T-cell (primary cell): Measurements from ENCODE around the gene POLA1. TPM values are rescaled to one million over a fixed set of nuclear protein-coding genes. Genes with fewer than 3 reads are reported as not detected.

Source experiments
- ATAC-seq, 4 experiments: fragments of 200-7000 bp in 3 of 4; fragments of 150-1000 bp in 1 of 4; cut with Tn5 transposase; replicated peaks in 1 of 4; 1 replicate in 3 of 4; 2 replicates in 1 of 4; pipeline ENCODE4 v1.10.0; 2021; ENCODE audit warnings: moderate library complexity in 3 of 4, mild to moderate bottlenecking in 2 of 4, moderate number of reproducible peaks in 1 of 4
- CTCF ChIA-PET, 2 donors: fragments of 300-600 bp; sonication (Branson Sonifier 250); formaldehyde crosslinking; loops; one replicate each; lab custom pipeline; 2022; ENCODE audit warnings: antibody characterized with exemption in 2 of 2; lab: Charles Lee
- POLR2A ChIA-PET, 2 donors: fragments of 300-600 bp; sonication (Branson Sonifier 250); formaldehyde crosslinking; loops; one replicate each; lab custom pipeline; 2022; ENCODE audit warnings: antibody characterized with exemption in 2 of 2; lab: Charles Lee
- DNase-seq, 35 experiments: peaks; one replicate each; pipeline versions ENCODE4 v3.0.0 to v3.0.0-alpha.2; 2013 to 2023
- H3K27ac ChIP-seq: one replicate; pipeline ENCODE4 v1.5.1; 2013; ENCODE audit warnings: low read length
- H3K27me3 ChIP-seq, 2 experiments: replicated peaks in 1 of 2; 1 replicate in 1 of 2; 2 replicates in 1 of 2; pipeline versions ENCODE4 v1.6.1 to v1.7.0; 2013; ENCODE audit warnings: low read length in 1 of 2, mixed read lengths in 1 of 2; ENCODE audit not compliant: control insufficient read depth in 2 of 2, insufficient read depth in 2 of 2; ENCODE audit errors: extremely low read depth in 1 of 2
- H3K36me3 ChIP-seq, 2 donors: 1 replicate in 1 of 2; 2 replicates in 1 of 2; pipeline versions ENCODE4 v1.6.1 to v1.7.0; 2013; ENCODE audit warnings: low read length in 1 of 2; ENCODE audit not compliant: control insufficient read depth in 2 of 2, insufficient read depth in 1 of 2; ENCODE audit errors: extremely low read depth in 1 of 2
- H3K4me1 ChIP-seq, 2 experiments: 1 replicate in 1 of 2; 2 replicates in 1 of 2; pipeline versions ENCODE4 v1.6.1 to v1.7.0; 2013; ENCODE audit warnings: low read length in 2 of 2, mixed read lengths in 1 of 2; ENCODE audit not compliant: insufficient read depth in 2 of 2, control insufficient read depth in 1 of 2; ENCODE audit errors: extremely low read depth in 1 of 2
- H3K4me3 ChIP-seq, 2 donors: 1 replicate in 1 of 2; 2 replicates in 1 of 2; pipeline versions ENCODE4 v1.5.1 to v1.7.0; 2013; ENCODE audit warnings: mild to moderate bottlenecking in 2 of 2, low read length in 1 of 2, moderate library complexity in 1 of 2; ENCODE audit not compliant: control insufficient read depth in 1 of 2; ENCODE audit errors: extremely low read depth in 1 of 2
- H3K9me3 ChIP-seq: 2 replicates; pipeline ENCODE4 v1.7.0; 2013
- H3K27ac Mint-ChIP-seq, 2 donors: one replicate each; pipeline ENCODE4 v1.8.0; 2020 to 2021; ENCODE audit warnings: mild to moderate bottlenecking in 2 of 2, mixed read lengths in 2 of 2
- H3K27me3 Mint-ChIP-seq, 2 donors: one replicate each; pipeline ENCODE4 v1.8.0; 2021 to 2022; ENCODE audit warnings: mixed read lengths in 2 of 2
- H3K36me3 Mint-ChIP-seq: one replicate; pipeline ENCODE4 v1.8.0; 2021; ENCODE audit warnings: mixed read lengths
- H3K4me1 Mint-ChIP-seq, 3 donors: one replicate each; pipeline ENCODE4 v1.8.0; 2020 to 2022; ENCODE audit warnings: mixed read lengths in 3 of 3, mild to moderate bottlenecking in 1 of 3
- H3K4me3 Mint-ChIP-seq, 3 donors: one replicate each; pipeline ENCODE4 v1.8.0; 2020 to 2022; ENCODE audit warnings: mild to moderate bottlenecking in 3 of 3, mixed read lengths in 3 of 3, moderate library complexity in 3 of 3
- H3K9me3 Mint-ChIP-seq, 3 donors: one replicate each; pipeline ENCODE4 v1.8.0; 2020 to 2022; ENCODE audit warnings: mixed read lengths in 3 of 3
- WGBS: methylation state at CpG from one replicate; pipeline ENCODE4 v1.1.5; 2013; ENCODE audit warnings: missing lambda C conversion rate; ENCODE audit not compliant: insufficient coverage; 5-methylcytosine and 5-hydroxymethylcytosine counted together
- total RNA-seq, 35 experiments: library from RNA in 6 of 35; stranded (reverse) in 6 of 35; fragments of 120-200 nt in 1 of 35; gene quantifications; one replicate each; pipeline versions ENCODE4 v1.2.1 to v1.2.4 and lab custom pipeline; 2013 to 2026

The POLA1 gene
- total RNA-seq, 5 donors from 2014 or later (not counting 1 experiment from before 2014, with no cell fraction given), result 6.1 to 9.9 (median 6.7) TPM

DNA sequence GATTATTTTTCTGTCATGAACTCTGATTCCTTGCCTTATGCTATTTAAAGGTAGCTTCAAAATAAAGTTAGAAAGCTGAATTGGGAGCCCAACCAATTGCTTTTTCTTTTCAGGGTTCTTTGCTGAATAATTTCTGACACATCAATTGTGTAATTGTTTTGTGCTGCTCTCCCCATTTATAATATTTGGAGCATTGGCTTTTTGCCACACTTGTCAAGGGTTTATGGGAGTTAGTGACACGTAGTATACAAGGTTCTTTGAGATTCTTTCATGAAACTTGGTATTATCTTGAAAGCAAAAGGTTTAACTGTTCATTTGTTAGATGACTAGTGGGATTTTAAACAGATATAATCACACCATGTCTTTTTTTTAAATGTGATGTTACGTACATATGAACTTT lies 80.9 kb downstream of the POLA1 start:
- Histone ChIP-seq H3K4me1 (no peaks in the 10 kb centered on the region), H3K27me3 (no peaks in the 10 kb centered on the region), H3K27ac (no peak overlapping the region), H3K36me3 (no peaks in the 10 kb centered on the region), H3K4me3 (no peak overlapping the region), H3K9me3 (no peaks in the 10 kb centered on the region)
- Mint-ChIP-seq H3K4me1 (peaks cover 0 to 2% (median 0%) of the 10 kb centered on the region in 3 donors), H3K27ac (no peak overlapping the region), H3K27me3 (no peaks in the 10 kb centered on the region), H3K9me3 (no peaks in the 10 kb centered on the region), H3K36me3 (peaks cover 18% of the 10 kb centered on the region), H3K4me3 (no peak overlapping the region)
- ChIA-PET POLR2A (no interaction called here), CTCF (no interaction called here)
- WGBS, result no CpG with 5 or more reads among the region's 2 CpGs
- DNase-seq (no peak), ATAC-seq (no peak)

DNA sequence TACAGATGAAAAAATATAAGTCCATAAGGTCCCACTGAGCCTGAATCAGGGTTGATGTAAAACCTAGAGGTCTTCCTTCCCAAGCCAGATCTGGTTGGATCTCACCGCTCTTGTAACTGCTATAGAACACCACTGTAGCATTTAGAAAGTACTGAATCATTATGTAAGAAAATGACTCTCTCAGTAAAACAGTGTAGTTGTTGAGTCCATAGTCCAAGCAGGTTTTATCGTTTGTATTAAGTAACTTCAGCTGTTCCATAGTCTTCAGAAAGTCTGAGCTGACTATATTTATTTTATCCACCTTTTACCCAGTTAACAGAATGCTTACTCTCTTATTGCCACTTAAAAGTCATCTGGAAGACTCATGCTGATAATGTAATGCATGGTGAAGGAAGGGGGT lies 82.2 kb downstream of the POLA1 start:
- Histone ChIP-seq H3K27ac (no peak overlapping the region), H3K4me1 (no peaks in the 10 kb centered on the region), H3K4me3 (no peak overlapping the region), H3K9me3 (no peaks in the 10 kb centered on the region), H3K27me3 (no peaks in the 10 kb centered on the region), H3K36me3 (no peaks in the 10 kb centered on the region)
- Mint-ChIP-seq H3K9me3 (no peaks in the 10 kb centered on the region), H3K36me3 (peaks cover 17% of the 10 kb centered on the region), H3K4me1 (peaks cover 0 to 2% (median 0%) of the 10 kb centered on the region in 3 donors), H3K27ac (no peak overlapping the region), H3K4me3 (no peak overlapping the region), H3K27me3 (no peaks in the 10 kb centered on the region)
- DNase-seq, result no peak
- ChIA-PET POLR2A (no interaction called here), CTCF (no interaction called here)
- WGBS, result no CpG with 5 or more reads among the region's 2 CpGs
- ATAC-seq, result no peak

DNA sequence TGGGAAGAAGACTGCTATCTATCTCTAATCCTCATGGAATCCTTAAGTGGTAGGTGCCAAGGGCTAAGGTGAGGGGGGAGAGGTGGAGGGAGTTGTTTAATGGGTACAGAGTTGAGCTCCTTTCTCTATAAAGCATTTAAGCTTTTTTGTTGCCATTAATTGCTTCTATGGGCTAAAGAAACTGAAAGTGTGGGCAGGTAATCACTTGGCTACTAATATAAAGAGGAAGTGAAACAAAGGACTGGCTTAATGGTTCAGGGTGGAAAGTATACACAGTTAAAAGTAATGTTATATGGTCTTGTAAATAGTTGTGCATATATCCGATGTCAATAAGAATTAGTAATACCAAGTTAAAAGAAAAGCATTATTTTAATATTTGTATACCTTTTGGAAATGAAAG lies 83.9 kb downstream of the POLA1 start:
- Histone ChIP-seq H3K27ac (no peak overlapping the region), H3K27me3 (no peaks in the 10 kb centered on the region), H3K36me3 (no peaks in the 10 kb centered on the region), H3K4me3 (no peak overlapping the region), H3K9me3 (no peaks in the 10 kb centered on the region), H3K4me1 (no peaks in the 10 kb centered on the region)
- no peak overlapping the region for H3K4me3 Mint-ChIP-seq
- H3K27ac Mint-ChIP-seq, result no peak overlapping the region
- H3K27me3 Mint-ChIP-seq, result no peaks in the 10 kb centered on the region
- no peaks in the 10 kb centered on the region for H3K9me3 Mint-ChIP-seq
- peaks cover 0 to 2% (median 0%) of the 10 kb centered on the region in 3 donors for H3K4me1 Mint-ChIP-seq
- ChIA-PET CTCF (no interaction called here), POLR2A (no interaction called here)
- no peak for DNase-seq
- peaks cover 23% of the 10 kb centered on the region for H3K36me3 Mint-ChIP-seq
- no CpG with 5 or more reads among the region's 1 CpG for WGBS
- no peak for ATAC-seq

DNA sequence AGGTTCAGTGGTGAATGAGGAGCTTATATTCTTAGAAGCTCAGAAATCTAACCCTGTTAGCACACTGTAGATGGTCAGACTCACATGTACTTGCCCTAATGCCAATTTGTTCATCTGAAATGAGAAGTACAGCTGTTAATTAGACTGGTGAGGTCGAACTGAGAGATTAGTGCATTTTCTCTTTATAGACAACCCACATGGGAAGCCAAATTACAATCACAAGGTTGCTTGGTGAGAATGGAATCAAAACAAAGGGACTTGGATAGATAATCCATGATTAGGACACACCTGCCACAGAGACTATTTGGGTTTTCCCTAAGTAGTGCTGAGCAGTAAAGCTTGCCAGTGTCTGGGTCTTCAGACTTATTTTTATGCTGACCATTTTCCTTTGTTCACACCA lies 88.3 kb downstream of the POLA1 start:
- WGBS, result no CpG with 5 or more reads among the region's 1 CpG
- ATAC-seq (no peak), DNase-seq (no peak)
- Mint-ChIP-seq H3K4me1 (peaks cover 0 to 2% (median 0%) of the 10 kb centered on the region in 3 donors), H3K4me3 (no peak overlapping the region), H3K27ac (no peak overlapping the region), H3K9me3 (no peaks in the 10 kb centered on the region), H3K27me3 (no peaks in the 10 kb centered on the region), H3K36me3 (peaks cover 26% of the 10 kb centered on the region)
- H3K36me3 ChIP-seq, result no peaks in the 10 kb centered on the region
- H3K9me3 ChIP-seq, result no peaks in the 10 kb centered on the region
- no peaks in the 10 kb centered on the region for H3K27me3 ChIP-seq
- no peaks in the 10 kb centered on the region for H3K4me1 ChIP-seq
- no peak overlapping the region for H3K27ac ChIP-seq
- H3K4me3 ChIP-seq, result no peak overlapping the region
- POLR2A ChIA-PET, result no interaction called here
- CTCF ChIA-PET, result no interaction called here

DNA sequence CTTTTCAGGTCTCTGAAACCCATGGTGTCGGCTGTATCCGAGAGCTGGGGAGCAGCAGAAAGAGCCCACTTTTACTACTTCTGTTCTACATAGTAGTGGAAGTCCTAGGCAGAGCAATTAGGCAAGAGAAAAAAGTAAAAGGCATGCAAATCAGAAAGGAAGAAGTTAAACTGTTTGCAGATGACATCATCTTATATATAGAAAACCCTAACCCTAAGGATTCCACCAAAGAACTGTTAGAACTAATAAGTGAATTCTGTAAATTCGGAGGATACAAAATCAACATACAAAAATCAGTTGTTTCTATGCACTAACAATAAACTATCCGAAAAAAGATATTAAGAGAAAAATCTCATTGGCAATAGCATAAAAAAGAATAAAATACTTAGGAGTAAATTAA lies 95.3 kb downstream of the POLA1 start:
- POLR2A ChIA-PET, result no interaction called here
- Mint-ChIP-seq H3K27ac (no peak overlapping the region), H3K36me3 (peaks cover 22% of the 10 kb centered on the region), H3K4me3 (no peak overlapping the region), H3K4me1 (no peaks in the 10 kb centered on the region), H3K9me3 (no peaks in the 10 kb centered on the region), H3K27me3 (peaks cover 0 to 5% of the 10 kb centered on the region in 2 donors)
- Histone ChIP-seq H3K27ac (no peak overlapping the region), H3K27me3 (no peaks in the 10 kb centered on the region), H3K4me1 (no peaks in the 10 kb centered on the region), H3K4me3 (no peak overlapping the region), H3K9me3 (no peaks in the 10 kb centered on the region), H3K36me3 (no peaks in the 10 kb centered on the region)
- WGBS, result no CpG with 5 or more reads among the region's 4 CpGs
- DNase-seq (no peak), ATAC-seq (no peak)
- CTCF ChIA-PET, result no interaction called here

DNA sequence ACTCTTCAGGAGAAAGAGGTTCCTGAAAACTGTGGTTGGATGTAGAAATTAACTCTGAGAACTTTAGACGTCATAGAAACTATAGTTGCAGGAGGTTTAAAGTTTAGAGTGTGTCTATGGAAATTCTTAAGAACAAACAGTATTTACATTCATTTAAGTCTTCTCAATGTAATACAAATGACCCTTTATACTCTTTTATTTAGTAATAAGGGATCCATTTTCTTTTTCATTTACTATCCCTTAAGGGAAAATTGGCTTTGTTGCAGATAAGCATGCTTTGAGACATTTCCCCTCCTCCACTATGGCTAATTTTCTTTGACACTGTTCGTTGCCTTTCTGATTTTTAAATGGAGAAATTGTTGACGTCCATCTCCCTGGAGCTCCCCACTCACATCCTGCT lies 96.4 kb downstream of the POLA1 start:
- no peak overlapping the region for H3K27ac ChIP-seq
- H3K36me3 Mint-ChIP-seq, result peaks cover 22% of the 10 kb centered on the region
- WGBS, result no CpG with 5 or more reads among the region's 3 CpGs
- H3K9me3 ChIP-seq, result no peaks in the 10 kb centered on the region
- H3K27ac Mint-ChIP-seq, result no peak overlapping the region
- POLR2A ChIA-PET, result no interaction called here
- H3K9me3 Mint-ChIP-seq, result no peaks in the 10 kb centered on the region
- ATAC-seq, result no peak
- no peaks in the 10 kb centered on the region for H3K4me1 Mint-ChIP-seq
- H3K4me3 Mint-ChIP-seq, result no peak overlapping the region
- no peaks in the 10 kb centered on the region for H3K27me3 ChIP-seq
- no peaks in the 10 kb centered on the region for H3K4me1 ChIP-seq
- H3K27me3 Mint-ChIP-seq, result peaks cover 0 to 5% of the 10 kb centered on the region in 2 donors
- no peaks in the 10 kb centered on the region for H3K36me3 ChIP-seq
- CTCF ChIA-PET, result interaction anchor here in 1 of 2 donors (0.6 kb wide), 2 partner anchors 30 to 354 kb away, joined by 3 to 5 read pairs; no protein-coding TSS in a partner anchor
- H3K4me3 ChIP-seq, result no peak overlapping the region
- no peak for DNase-seq

DNA sequence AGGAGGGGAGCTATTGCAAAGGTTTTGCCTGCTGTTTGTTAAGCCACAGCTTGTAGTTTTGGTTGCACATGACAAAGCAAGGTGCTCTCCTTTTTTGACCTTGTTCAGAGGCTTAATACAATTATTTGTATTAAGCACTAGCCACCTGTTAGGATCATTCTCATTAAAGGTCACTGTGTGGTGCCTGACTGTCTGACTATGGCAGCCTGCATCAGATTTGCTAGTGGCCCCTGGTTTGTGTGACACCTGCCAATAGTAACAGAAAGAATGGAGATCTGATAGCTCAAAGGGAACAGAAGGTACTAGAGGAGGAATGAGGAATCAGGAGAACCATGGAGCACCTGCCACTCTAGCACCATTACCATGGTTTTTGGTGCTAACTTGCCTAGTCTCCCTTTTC lies 102.5 kb downstream of the POLA1 start:
- no peaks in the 10 kb centered on the region for H3K36me3 ChIP-seq
- Mint-ChIP-seq H3K27me3 (peaks cover 0 to 3% of the 10 kb centered on the region in 2 donors), H3K4me3 (no peak overlapping the region), H3K36me3 (peaks cover 23% of the 10 kb centered on the region), H3K9me3 (no peaks in the 10 kb centered on the region), H3K27ac (no peak overlapping the region), H3K4me1 (no peaks in the 10 kb centered on the region)
- POLR2A ChIA-PET, result interaction anchor here in 1 of 2 donors (0.6 kb wide), 1 partner anchor 148 kb away, joined by 3 read pairs; no protein-coding TSS in a partner anchor
- H3K27me3 ChIP-seq, result no peaks in the 10 kb centered on the region
- H3K9me3 ChIP-seq, result no peaks in the 10 kb centered on the region
- no peak overlapping the region for H3K27ac ChIP-seq
- DNase-seq, result no peak
- no peak overlapping the region for H3K4me3 ChIP-seq
- CTCF ChIA-PET, result no interaction called here
- H3K4me1 ChIP-seq, result no peaks in the 10 kb centered on the region
- no peak for ATAC-seq
